Activated B cell treated with CpG ODN at 0.5 μM for 24 hours (primary cell): Measurements from ENCODE around the gene EFEMP2. TPM values are rescaled to one million over a fixed set of nuclear protein-coding genes. Genes with fewer than 3 reads are reported as not detected.
A peak's percentile ranks its signal among the peaks of the same experiment; 100 is the strongest.

Experiments used
- ATAC-seq: fragments of 200-7000 bp; cut with Tn5 transposase; one replicate; pipeline ENCODE4 v1.10.0; 2021; ENCODE audit warnings: low read depth, mild to moderate bottlenecking, moderate library complexity
- CTCF ChIA-PET: fragments of 350-600 bp; sonication (Branson Sonifier 250); formaldehyde crosslinking; loops from one replicate; lab custom pipeline; 2021; ENCODE audit warnings: antibody characterized with exemption; lab: Charles Lee
- POLR2A ChIA-PET: fragments of 350-600 bp; sonication (Branson Sonifier 250); formaldehyde crosslinking; loops from one replicate; lab custom pipeline; 2021; ENCODE audit warnings: antibody characterized with exemption; lab: Charles Lee
- DNase-seq: peaks from one replicate; pipeline ENCODE4 v3.0.0; 2022
- H3K27ac Mint-ChIP-seq: one replicate; pipeline ENCODE4 v1.8.0; 2020; ENCODE audit warnings: mixed read lengths
- H3K27me3 Mint-ChIP-seq: one replicate; pipeline ENCODE4 v1.8.0; 2021; ENCODE audit warnings: mixed read lengths
- H3K36me3 Mint-ChIP-seq: one replicate; pipeline ENCODE4 v1.8.0; 2021; ENCODE audit warnings: low read depth, mixed read lengths
- H3K4me1 Mint-ChIP-seq: one replicate; pipeline ENCODE4 v1.8.0; 2021; ENCODE audit warnings: mixed read lengths
- H3K4me3 Mint-ChIP-seq: one replicate; pipeline ENCODE4 v1.8.0; 2020; ENCODE audit warnings: mild to moderate bottlenecking, mixed read lengths
- H3K9me3 Mint-ChIP-seq: one replicate; pipeline ENCODE4 v1.8.0; 2020; ENCODE audit warnings: mixed read lengths
- intact Hi-C: fragments of 100-400 bp; cut with micrococcal nuclease; formaldehyde crosslinking; loops from one replicate; pipeline ENCODE4 v1.15.1; 2024
- total RNA-seq: library from RNA; stranded (reverse); gene quantifications from 2 replicates; pipeline ENCODE4 v1.2.3, GENCODE V29; 2022
- TF ChIP-seq, protein P1 (sequence below): fragments of 200-600 bp; IDR thresholded peaks from one replicate; pipeline ENCODE4 v1.8.0; 2022; ENCODE audit warnings: antibody characterized with exemption, mild to moderate bottlenecking

EFEMP2 gene
- total RNA-seq, 1 donor from 2014 or later = 3.8 TPM

- Mint-ChIP-seq H3K9me3 (no peaks in the 10 kb centered on the region), H3K27me3 (no peaks in the 10 kb centered on the region), H3K4me1 (peaks cover 50% of the 10 kb centered on the region), H3K27ac (peak overlapping the region; percentile 76), H3K4me3 (peak overlapping the region; percentile 93), H3K36me3 (peaks cover 30% of the 10 kb centered on the region)
- ChIA-PET POLR2A (interaction anchor here (0.6 to 4.8 kb wide), 10 partner anchors 20 to 257 kb away, joined by 3 to 55 read pairs (median 4); partner anchors contain the start of genes CCDC85B, FIBP, FOSL1 and MUS81), CTCF (no interaction called here)
- intact Hi-C loops = loop anchor here (1.0 to 2.0 kb wide), 12 partner anchors 9 to 304 kb away; partner anchors contain the start of genes BANF1, CCDC85B, CFL1 and EIF1AD
- ATAC-seq (peak; percentile 44), DNase-seq (no peak)
- TF ChIP-seq, protein P1, sequence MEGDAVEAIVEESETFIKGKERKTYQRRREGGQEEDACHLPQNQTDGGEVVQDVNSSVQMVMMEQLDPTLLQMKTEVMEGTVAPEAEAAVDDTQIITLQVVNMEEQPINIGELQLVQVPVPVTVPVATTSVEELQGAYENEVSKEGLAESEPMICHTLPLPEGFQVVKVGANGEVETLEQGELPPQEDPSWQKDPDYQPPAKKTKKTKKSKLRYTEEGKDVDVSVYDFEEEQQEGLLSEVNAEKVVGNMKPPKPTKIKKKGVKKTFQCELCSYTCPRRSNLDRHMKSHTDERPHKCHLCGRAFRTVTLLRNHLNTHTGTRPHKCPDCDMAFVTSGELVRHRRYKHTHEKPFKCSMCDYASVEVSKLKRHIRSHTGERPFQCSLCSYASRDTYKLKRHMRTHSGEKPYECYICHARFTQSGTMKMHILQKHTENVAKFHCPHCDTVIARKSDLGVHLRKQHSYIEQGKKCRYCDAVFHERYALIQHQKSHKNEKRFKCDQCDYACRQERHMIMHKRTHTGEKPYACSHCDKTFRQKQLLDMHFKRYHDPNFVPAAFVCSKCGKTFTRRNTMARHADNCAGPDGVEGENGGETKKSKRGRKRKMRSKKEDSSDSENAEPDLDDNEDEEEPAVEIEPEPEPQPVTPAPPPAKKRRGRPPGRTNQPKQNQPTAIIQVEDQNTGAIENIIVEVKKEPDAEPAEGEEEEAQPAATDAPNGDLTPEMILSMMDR = no peak
Observed at GRCh38 chr11:65919573-65920371, 47.2 kb upstream of the EFEMP2 start.

DNA sequence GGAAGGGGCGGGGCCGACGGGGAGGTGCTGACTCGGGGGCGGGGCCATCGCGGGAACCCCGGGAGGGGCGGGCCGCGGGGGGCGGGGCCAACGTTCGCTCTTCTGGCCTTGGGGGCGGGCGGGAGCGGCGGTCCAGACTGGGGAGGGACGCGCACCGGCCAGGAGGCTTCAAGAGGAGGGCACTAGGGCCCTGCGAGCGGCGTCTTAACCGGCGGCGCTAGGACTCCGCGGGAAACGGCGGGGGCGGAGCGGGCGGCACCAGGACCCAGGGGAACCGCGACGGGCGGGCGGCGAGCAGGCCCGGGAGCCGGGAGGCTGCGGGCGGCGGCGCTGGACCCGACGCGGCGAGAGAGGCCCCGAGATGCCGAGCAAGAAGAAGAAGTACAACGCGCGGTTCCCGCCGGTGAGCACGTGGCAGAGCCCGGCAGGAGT is 46.6 kb upstream of the EFEMP2 start, which contains the start of gene DRAP1:
TSS of gene DRAP1 (plus strand) at position 286 of the 432 bp plus-strand sequence. CDS start at position 362, 76 bp downstream.
- H3K4me1 Mint-ChIP-seq = peaks cover 53% of the 10 kb centered on the region

GRCh38 chr11:65918211-65919140 is 45.9 kb upstream of the EFEMP2 start, which contains the start of gene C11orf68:
Gene C11orf68 (minus strand): TSS chr11:65919062. CDS start chr11:65919031, 31 bp downstream.
- intact Hi-C loops = loop anchor here (1.0 to 2.0 kb wide), 12 partner anchors 10 to 303 kb away; partner anchors contain the start of genes BANF1, CCDC85B, CFL1 and EIF1AD
- H3K9me3 Mint-ChIP-seq = no peaks in the 10 kb centered on the region
- peak within 1 kb of the TSS; percentile 81 for H3K27ac Mint-ChIP-seq
- no peaks in the 10 kb centered on the region for H3K27me3 Mint-ChIP-seq
- peak within 1 kb of the TSS; percentile 93 for H3K4me3 Mint-ChIP-seq
- H3K4me1 Mint-ChIP-seq = peaks cover 53% of the 10 kb centered on the region
- CTCF ChIA-PET = interaction anchor here (0.5 to 1.5 kb wide), 3 partner anchors 28 to 30 kb away, joined by 3 to 5 read pairs (median 3); partner anchors contain the start of genes CCDC85B and FIBP
- DNase-seq = no peak
- H3K36me3 Mint-ChIP-seq = peaks cover 26% of the 10 kb centered on the region
- no peak for ATAC-seq
- POLR2A ChIA-PET = interaction anchor here (0.6 to 4.8 kb wide), 12 partner anchors 9 to 198 kb away, joined by 3 to 55 read pairs (median 6); partner anchors contain the start of genes CCDC85B, FIBP, FOSL1 and MUS81
- TF ChIP-seq, protein P1 = no peak

More for the DNA sequence above, 46.6 kb upstream of the EFEMP2 start, which contains the start of gene DRAP1:
- no peaks in the 10 kb centered on the region for H3K27me3 Mint-ChIP-seq
- peak within 1 kb of the TSS; percentile 93 for H3K4me3 Mint-ChIP-seq
- ATAC-seq (peak; percentile 87), DNase-seq (peak; percentile 95)
- peak within 1 kb of the TSS; percentile 81 for H3K27ac Mint-ChIP-seq
- CTCF ChIA-PET = interaction anchor here (0.5 to 1.5 kb wide), 2 partner anchors 28 to 31 kb away, joined by 3 to 5 read pairs; partner anchors contain the start of genes CCDC85B and FIBP
- intact Hi-C loops = loop anchor here (1.0 to 2.0 kb wide), 12 partner anchors 9 to 304 kb away; partner anchors contain the start of genes BANF1, CCDC85B, CFL1 and EIF1AD
- peaks cover 27% of the 10 kb centered on the region for H3K36me3 Mint-ChIP-seq
- POLR2A ChIA-PET = interaction anchor here (0.6 to 4.8 kb wide), 11 partner anchors 17 to 199 kb away, joined by 3 to 55 read pairs (median 7); partner anchors contain the start of genes CCDC85B, FIBP, FOSL1 and MUS81
- H3K9me3 Mint-ChIP-seq = no peaks in the 10 kb centered on the region
- TF ChIP-seq, protein P1 = no peak

DNA sequence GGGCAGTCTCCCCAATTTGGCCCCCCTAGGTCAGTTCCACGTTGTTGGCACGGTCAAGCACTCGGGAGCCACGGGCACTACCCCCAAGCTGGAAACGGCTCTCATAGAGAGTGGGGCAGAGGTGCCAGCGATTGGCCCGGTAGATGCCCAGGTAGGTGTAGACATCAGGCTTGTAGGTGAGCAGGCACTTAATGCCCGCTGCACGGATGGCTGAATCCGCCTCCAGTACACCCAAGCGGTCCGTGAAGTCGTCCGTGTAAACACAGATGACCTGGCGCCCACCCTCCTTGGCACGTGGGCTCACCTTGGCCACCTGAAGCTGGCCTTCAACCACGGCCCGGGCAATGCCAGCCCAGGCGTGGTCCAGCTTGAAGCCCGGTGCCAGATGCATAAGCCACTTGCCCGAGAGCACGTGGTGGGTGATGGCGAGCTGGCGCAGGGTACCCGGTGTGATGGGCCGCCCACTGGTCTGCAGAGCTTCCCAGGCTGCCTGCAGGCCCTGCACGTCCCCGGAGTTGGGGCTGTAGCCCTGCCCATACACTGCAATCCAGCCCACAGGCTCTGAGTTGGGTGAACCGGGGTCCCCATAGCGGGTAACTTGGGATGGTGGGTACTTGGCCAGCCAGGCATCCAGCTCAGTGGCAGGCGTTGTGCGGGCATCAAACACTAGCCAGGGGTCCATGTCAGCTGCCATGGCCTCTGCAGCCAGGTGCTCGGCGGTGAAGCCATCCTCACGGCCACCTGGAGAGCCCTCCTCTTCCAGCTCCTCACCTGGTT is 45.0 kb upstream of the EFEMP2 start:
- no peaks in the 10 kb centered on the region for H3K9me3 Mint-ChIP-seq
- ATAC-seq = no peak
- no peaks in the 10 kb centered on the region for H3K27me3 Mint-ChIP-seq
- H3K36me3 Mint-ChIP-seq = peaks cover 18% of the 10 kb centered on the region
- ChIA-PET POLR2A (interaction anchor here (0.6 to 4.8 kb wide), 12 partner anchors 10 to 58 kb away, joined by 3 to 55 read pairs (median 6); partner anchors contain the start of genes CCDC85B, FIBP, FOSL1 and MUS81), CTCF (interaction anchor here (1.3 to 1.5 kb wide), 2 partner anchors 27 to 29 kb away, joined by 3 to 5 read pairs; partner anchors contain the start of genes CCDC85B and FIBP)
- H3K4me1 Mint-ChIP-seq = peaks cover 53% of the 10 kb centered on the region
- TF ChIP-seq, protein P1 = no peak
- H3K27ac Mint-ChIP-seq = peak overlapping the region; percentile 81
- DNase-seq = no peak
- peak overlapping the region; percentile 88 for H3K4me3 Mint-ChIP-seq
- intact Hi-C loops = loop anchor here (2.0 kb wide), 1 partner anchor 23 kb away; no protein-coding TSS in a partner anchor
